GM19193 (cell line): ENCODE results near the gene LDB2.

ENCODE experiments used
- POLR2A ChIP-seq: IDR thresholded peaks from 4 replicates; pipeline ENCODE4 v1.6.1; 2011; ENCODE audit not compliant: insufficient read depth, insufficient read length; ENCODE audit errors: extremely low read depth

Gene LDB2

GRCh38 chr4:16686195-16686594 lies 212.2 kb downstream of the LDB2 start:
- no peak for TF ChIP-seq POLR2A

- TF ChIP-seq POLR2A = no peak
These were observed 212.9 kb downstream of the LDB2 start for GRCh38 chr4:16685536-16685935.

GRCh38 chr4:16684935-16685334 lies 213.5 kb downstream of the LDB2 start:
- TF ChIP-seq POLR2A = no peak

- no peak for TF ChIP-seq POLR2A
These were observed 214.3 kb downstream of the LDB2 start for GRCh38 chr4:16684097-16684496.

GRCh38 chr4:16682975-16683374 lies 215.5 kb downstream of the LDB2 start:
- TF ChIP-seq POLR2A = no peak

- TF ChIP-seq POLR2A = no peak
These were observed 221.2 kb downstream of the LDB2 start for GRCh38 chr4:16677001-16677944.

GRCh38 chr4:16676230-16676770 lies 222.1 kb downstream of the LDB2 start:
- no peak for TF ChIP-seq POLR2A

- TF ChIP-seq POLR2A = no peak
These were observed 224.4 kb downstream of the LDB2 start for GRCh38 chr4:16674082-16674481.

- TF ChIP-seq POLR2A = no peak
These were observed 226.0 kb downstream of the LDB2 start for GRCh38 chr4:16672421-16672820.

- no peak for TF ChIP-seq POLR2A
These were observed 226.7 kb downstream of the LDB2 start for GRCh38 chr4:16671741-16672140.

GRCh38 chr4:16670727-16671126 lies 227.7 kb downstream of the LDB2 start:
- TF ChIP-seq POLR2A = no peak

GRCh38 chr4:16669036-16669435 lies 229.4 kb downstream of the LDB2 start:
- TF ChIP-seq POLR2A = no peak

GRCh38 chr4:16668488-16668887 lies 230.0 kb downstream of the LDB2 start:
- no peak for TF ChIP-seq POLR2A

GRCh38 chr4:16667464-16667863 lies 231.0 kb downstream of the LDB2 start:
- no peak for TF ChIP-seq POLR2A

GRCh38 chr4:16665942-16666551 lies 232.4 kb downstream of the LDB2 start:
- TF ChIP-seq POLR2A = no peak

- no peak for TF ChIP-seq POLR2A
These were observed 234.7 kb downstream of the LDB2 start for GRCh38 chr4:16663732-16664131.

- no peak for TF ChIP-seq POLR2A
These were observed 235.1 kb downstream of the LDB2 start for GRCh38 chr4:16663307-16663706.

GRCh38 chr4:16661813-16662212 lies 236.6 kb downstream of the LDB2 start:
- no peak for TF ChIP-seq POLR2A
